Measurements from ENCODE around the gene ZNF526. TPM values are rescaled to one million over a fixed set of nuclear protein-coding genes. Genes with fewer than 3 reads are reported as not detected.

ZNF526 gene
- total RNA-seq, 1 experiment from 2014 or later: 13.1 TPM

DNA sequence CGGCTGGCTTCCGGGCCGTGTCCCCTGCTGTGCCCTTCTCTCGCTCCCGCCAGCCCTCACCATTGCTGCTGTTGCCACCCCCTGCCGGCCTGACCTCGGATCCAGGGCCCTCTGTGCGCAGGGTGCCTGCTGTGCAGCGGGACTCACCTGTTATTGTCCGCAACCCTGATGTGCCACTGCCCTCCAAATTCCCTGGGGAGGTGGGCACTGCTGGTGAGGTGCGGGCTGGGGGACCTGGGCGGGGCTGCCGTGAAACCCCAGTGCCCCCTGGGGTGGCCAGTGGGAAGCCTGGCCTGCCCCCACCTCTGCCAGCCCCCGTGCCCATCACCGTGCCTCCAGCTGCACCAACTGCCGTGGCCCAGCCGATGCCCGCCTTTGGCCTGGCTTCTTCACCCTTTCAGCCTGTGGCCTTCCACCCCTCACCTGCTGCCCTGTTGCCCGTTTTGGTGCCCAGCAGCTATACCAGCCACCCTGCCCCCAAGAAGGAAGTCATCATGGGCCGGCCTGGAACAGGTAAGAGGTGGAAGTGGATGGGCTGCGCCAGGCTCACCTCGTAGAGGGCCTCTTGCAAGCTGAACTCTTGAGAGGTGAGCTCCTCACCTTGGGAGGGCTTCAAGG, 54.1 kb downstream of the ZNF526 start:
- H3K36me3 ChIP-seq (ENCODE audit: control insufficient read depth in 1 of 2, insufficient read depth in 2 of 2, low read length in 2 of 2): peaks cover 3 to 5% of the 10 kb centered on the region in 2 experiments; a peak in 2 of 4 replicates
- no peak overlapping the region for H2AFZ ChIP-seq (ENCODE audit: low read depth, low read length, poor library complexity, severe bottlenecking)
- CTCF ChIA-PET: no interaction called here
- peaks cover 31 to 38% of the 10 kb centered on the region in 2 experiments for H3K4me1 ChIP-seq (ENCODE audit: control insufficient read depth in 1 of 2, insufficient read depth in 2 of 2, low read length in 2 of 2)
- no peak overlapping the region for H3K9ac ChIP-seq (ENCODE audit: low read length)
- H3K79me2 ChIP-seq (ENCODE audit: insufficient read depth, low read length): peaks cover 16% of the 10 kb centered on the region
- DNase-seq (ENCODE audit: low read depth, low spot score) (no peak), ATAC-seq (no peak)
- POLR2A ChIA-PET: interaction anchor here (1.1 kb wide), 1 partner anchor 16 kb away, joined by 3 read pairs; no protein-coding TSS in a partner anchor
- no peak for TF ChIP-seq EZH2phosphoT487 (IDR thresholded peaks at IDR 0.05; ENCODE audit: borderline replicate concordance)
- TF ChIP-seq, protein P1, sequence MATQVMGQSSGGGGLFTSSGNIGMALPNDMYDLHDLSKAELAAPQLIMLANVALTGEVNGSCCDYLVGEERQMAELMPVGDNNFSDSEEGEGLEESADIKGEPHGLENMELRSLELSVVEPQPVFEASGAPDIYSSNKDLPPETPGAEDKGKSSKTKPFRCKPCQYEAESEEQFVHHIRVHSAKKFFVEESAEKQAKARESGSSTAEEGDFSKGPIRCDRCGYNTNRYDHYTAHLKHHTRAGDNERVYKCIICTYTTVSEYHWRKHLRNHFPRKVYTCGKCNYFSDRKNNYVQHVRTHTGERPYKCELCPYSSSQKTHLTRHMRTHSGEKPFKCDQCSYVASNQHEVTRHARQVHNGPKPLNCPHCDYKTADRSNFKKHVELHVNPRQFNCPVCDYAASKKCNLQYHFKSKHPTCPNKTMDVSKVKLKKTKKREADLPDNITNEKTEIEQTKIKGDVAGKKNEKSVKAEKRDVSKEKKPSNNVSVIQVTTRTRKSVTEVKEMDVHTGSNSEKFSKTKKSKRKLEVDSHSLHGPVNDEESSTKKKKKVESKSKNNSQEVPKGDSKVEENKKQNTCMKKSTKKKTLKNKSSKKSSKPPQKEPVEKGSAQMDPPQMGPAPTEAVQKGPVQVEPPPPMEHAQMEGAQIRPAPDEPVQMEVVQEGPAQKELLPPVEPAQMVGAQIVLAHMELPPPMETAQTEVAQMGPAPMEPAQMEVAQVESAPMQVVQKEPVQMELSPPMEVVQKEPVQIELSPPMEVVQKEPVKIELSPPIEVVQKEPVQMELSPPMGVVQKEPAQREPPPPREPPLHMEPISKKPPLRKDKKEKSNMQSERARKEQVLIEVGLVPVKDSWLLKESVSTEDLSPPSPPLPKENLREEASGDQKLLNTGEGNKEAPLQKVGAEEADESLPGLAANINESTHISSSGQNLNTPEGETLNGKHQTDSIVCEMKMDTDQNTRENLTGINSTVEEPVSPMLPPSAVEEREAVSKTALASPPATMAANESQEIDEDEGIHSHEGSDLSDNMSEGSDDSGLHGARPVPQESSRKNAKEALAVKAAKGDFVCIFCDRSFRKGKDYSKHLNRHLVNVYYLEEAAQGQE (IDR thresholded peaks at IDR 0.05; ENCODE audit: low read depth): no peak
- TF ChIP-seq, protein P2, sequence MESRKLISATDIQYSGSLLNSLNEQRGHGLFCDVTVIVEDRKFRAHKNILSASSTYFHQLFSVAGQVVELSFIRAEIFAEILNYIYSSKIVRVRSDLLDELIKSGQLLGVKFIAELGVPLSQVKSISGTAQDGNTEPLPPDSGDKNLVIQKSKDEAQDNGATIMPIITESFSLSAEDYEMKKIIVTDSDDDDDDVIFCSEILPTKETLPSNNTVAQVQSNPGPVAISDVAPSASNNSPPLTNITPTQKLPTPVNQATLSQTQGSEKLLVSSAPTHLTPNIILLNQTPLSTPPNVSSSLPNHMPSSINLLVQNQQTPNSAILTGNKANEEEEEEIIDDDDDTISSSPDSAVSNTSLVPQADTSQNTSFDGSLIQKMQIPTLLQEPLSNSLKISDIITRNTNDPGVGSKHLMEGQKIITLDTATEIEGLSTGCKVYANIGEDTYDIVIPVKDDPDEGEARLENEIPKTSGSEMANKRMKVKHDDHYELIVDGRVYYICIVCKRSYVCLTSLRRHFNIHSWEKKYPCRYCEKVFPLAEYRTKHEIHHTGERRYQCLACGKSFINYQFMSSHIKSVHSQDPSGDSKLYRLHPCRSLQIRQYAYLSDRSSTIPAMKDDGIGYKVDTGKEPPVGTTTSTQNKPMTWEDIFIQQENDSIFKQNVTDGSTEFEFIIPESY (IDR thresholded peaks at IDR 0.05; ENCODE audit: extremely low read depth, insufficient replicate concordance, low read length): no peak
- RAD21 ChIA-PET (ENCODE audit: low non-redundant PET in 1 of 2, low total read pairs in 2 of 2, uncharacterized antibody in 2 of 2, unreplicated experiment in 2 of 2): no interaction called here
- no peaks in the 10 kb centered on the region for H3K9me2 ChIP-seq (ENCODE audit: insufficient read depth)
- no peak overlapping the region for H3K4me2 ChIP-seq (ENCODE audit: low read length)
- intact Hi-C loops (cut with micrococcal nuclease): no loop called here
- no peaks in the 10 kb centered on the region for H3K9me3 ChIP-seq (ENCODE audit: control insufficient read depth in 1 of 2, insufficient read depth in 1 of 2, low read depth in 1 of 2, low read length in 2 of 2)
- H3K27me3 ChIP-seq (ENCODE audit: insufficient read depth, low read length): no peaks in the 10 kb centered on the region
- no peak overlapping the region for H3K27ac ChIP-seq (ENCODE audit: low read depth, low read length)
- no peaks in the 10 kb centered on the region for H4K20me1 ChIP-seq (ENCODE audit: insufficient read depth)
- H3K4me3 ChIP-seq (replicated peaks in 1 of 2; ENCODE audit: low read depth in 1 of 2, low read length in 2 of 2): no peak overlapping the region
- no TSS peak for BruUV-seq (replicated peaks)
